Endodermal cell (in vitro differentiated cells): ENCODE results near the gene JAKMIP3. TPM values are rescaled to one million over a fixed set of nuclear protein-coding genes. Genes with fewer than 3 reads are reported as not detected.

Experiments
- DNase-seq: peaks from one replicate; pipeline ENCODE4 v3.0.0-alpha.2; 2017
- H3K27ac ChIP-seq: 2 replicates; pipeline ENCODE4 v1.5.1; 2013; ENCODE audit warnings: mild to moderate bottlenecking, low read depth, low read length, moderate library complexity
- H3K27me3 ChIP-seq: 2 replicates; pipeline ENCODE4 v1.6.1; 2013; ENCODE audit warnings: mild to moderate bottlenecking, low read length, moderate library complexity; ENCODE audit not compliant: insufficient read depth, control insufficient read depth, poor library complexity, severe bottlenecking
- H3K36me3 ChIP-seq: 2 replicates; pipeline ENCODE4 v1.7.0; 2013; ENCODE audit warnings: mild to moderate bottlenecking, low read length, moderate library complexity; ENCODE audit not compliant: control insufficient read depth, insufficient read depth
- H3K4me1 ChIP-seq: one replicate; pipeline ENCODE4 v1.7.0; 2013; ENCODE audit warnings: low read length; ENCODE audit not compliant: control insufficient read depth, insufficient read depth
- H3K4me3 ChIP-seq: 2 replicates; pipeline ENCODE4 v1.5.1; 2013; ENCODE audit warnings: mild to moderate bottlenecking, low read length, moderate library complexity
- H3K9ac ChIP-seq: 2 replicates; pipeline ENCODE4 v1.6.1; 2013; ENCODE audit warnings: mild to moderate bottlenecking, low read length, moderate library complexity; ENCODE audit not compliant: poor library complexity, severe bottlenecking; ENCODE audit errors: extremely low read depth
- H3K9me3 ChIP-seq: 2 replicates; pipeline ENCODE4 v1.6.1; 2013; ENCODE audit warnings: mild to moderate bottlenecking, low read length, moderate library complexity; ENCODE audit not compliant: control insufficient read depth
- H3K27ac Mint-ChIP-seq: 2 replicates; pipeline ENCODE4 v1.8.0; 2020; ENCODE audit warnings: mixed read lengths
- H3K27me3 Mint-ChIP-seq: 2 replicates; pipeline ENCODE4 v1.8.0; 2021; ENCODE audit warnings: mild to moderate bottlenecking, mixed read lengths; ENCODE audit not compliant: insufficient read depth
- H3K36me3 Mint-ChIP-seq: 2 replicates; pipeline ENCODE4 v1.8.0; 2020; ENCODE audit warnings: low read depth, mixed read lengths
- H3K4me1 Mint-ChIP-seq: 2 replicates; pipeline ENCODE4 v1.8.0; 2020; ENCODE audit warnings: mixed read lengths
- H3K4me3 Mint-ChIP-seq: 2 replicates; pipeline ENCODE4 v1.8.0; 2020; ENCODE audit warnings: mild to moderate bottlenecking, moderate library complexity, mixed read lengths
- H3K9me3 Mint-ChIP-seq: 2 replicates; pipeline ENCODE4 v1.8.0; 2020; ENCODE audit warnings: mild to moderate bottlenecking, mixed read lengths
- WGBS, 2 experiments: methylation state at CpG; one replicate each; pipeline versions ENCODE4 v1.1.5 to v1.1.7; 2013; ENCODE audit warnings: missing lambda C conversion rate in 2 of 2, mixed read lengths in 1 of 2; ENCODE audit not compliant: insufficient coverage in 1 of 2, insufficient read length in 1 of 2; 5-methylcytosine and 5-hydroxymethylcytosine counted together
- total RNA-seq, 2 donors: library from RNA; stranded (reverse); fragmentation: NEBNext Ultra II Directional in 1 of 2; extraction: Animal tissue kit (Norgen Biotek cat#: 25700) in 1 of 2; gene quantifications; 2 replicates in 1 of 2; 3 replicates in 1 of 2; pipeline ENCODE4 v1.2.1, GENCODE V29; 2021
- TF ChIP-seq, protein P1 (sequence below): fragments of 200-600 bp; sonication (generic); conservative IDR thresholded peaks from 2 replicates; pipeline ENCODE4 v1.5.0; 2021; ENCODE audit warnings: antibody characterized with exemption, mild to moderate bottlenecking

The JAKMIP3 gene
- total RNA-seq, 2 donors from 2014 or later = 0.95 to 0.99 TPM

DNA sequence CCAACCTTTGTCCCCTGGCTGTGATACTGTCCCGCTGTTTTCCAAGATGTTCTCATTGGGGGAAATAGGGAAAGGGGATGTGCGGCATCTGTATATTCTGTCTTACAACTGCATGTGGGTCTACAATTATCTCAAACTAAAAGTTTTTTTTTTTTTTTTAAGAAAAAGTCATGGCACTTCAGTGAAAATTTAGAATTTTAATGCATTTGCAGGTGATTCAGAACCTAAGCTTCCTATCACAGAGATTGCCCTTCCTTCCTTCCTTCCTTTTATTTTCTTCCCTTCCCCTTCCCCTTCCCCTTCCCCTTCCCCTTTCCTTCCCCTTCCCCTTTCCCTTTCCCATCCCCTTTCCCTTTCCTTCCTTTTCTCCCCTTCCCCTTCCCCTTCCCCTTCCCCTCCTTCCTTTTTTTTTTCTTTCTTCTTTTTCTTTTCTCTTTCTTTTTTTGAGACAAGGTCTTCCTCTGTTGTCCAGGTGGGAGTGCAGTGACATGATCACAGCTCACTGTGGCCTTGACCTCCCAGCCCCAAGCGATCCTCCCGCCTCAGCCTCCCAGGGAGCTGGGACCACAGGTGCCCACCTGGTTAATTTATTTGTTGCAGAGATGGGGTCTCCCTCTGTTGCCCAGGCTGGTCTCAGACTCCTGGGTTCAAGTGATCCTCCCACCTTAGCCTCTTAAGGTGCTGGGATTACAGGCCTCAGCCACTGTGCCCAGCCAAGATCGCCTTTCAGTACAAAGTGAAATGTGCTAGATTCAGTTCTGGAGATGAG, 32.0 kb downstream of the JAKMIP3 start:
- peaks cover 2% of the 10 kb centered on the region for H3K27me3 Mint-ChIP-seq
- Histone ChIP-seq H3K36me3 (no peaks in the 10 kb centered on the region), H3K9ac (no peak overlapping the region), H3K4me3 (no peak overlapping the region), H3K27me3 (no peaks in the 10 kb centered on the region), H3K4me1 (peaks cover 8% of the 10 kb centered on the region), H3K27ac (no peak overlapping the region), H3K9me3 (peaks cover 17% of the 10 kb centered on the region)
- no peak overlapping the region for H3K4me3 Mint-ChIP-seq
- TF ChIP-seq, protein P1, sequence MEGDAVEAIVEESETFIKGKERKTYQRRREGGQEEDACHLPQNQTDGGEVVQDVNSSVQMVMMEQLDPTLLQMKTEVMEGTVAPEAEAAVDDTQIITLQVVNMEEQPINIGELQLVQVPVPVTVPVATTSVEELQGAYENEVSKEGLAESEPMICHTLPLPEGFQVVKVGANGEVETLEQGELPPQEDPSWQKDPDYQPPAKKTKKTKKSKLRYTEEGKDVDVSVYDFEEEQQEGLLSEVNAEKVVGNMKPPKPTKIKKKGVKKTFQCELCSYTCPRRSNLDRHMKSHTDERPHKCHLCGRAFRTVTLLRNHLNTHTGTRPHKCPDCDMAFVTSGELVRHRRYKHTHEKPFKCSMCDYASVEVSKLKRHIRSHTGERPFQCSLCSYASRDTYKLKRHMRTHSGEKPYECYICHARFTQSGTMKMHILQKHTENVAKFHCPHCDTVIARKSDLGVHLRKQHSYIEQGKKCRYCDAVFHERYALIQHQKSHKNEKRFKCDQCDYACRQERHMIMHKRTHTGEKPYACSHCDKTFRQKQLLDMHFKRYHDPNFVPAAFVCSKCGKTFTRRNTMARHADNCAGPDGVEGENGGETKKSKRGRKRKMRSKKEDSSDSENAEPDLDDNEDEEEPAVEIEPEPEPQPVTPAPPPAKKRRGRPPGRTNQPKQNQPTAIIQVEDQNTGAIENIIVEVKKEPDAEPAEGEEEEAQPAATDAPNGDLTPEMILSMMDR = no peak
- peaks cover 4% of the 10 kb centered on the region for H3K4me1 Mint-ChIP-seq
- peaks cover 25% of the 10 kb centered on the region for H3K9me3 Mint-ChIP-seq
- DNase-seq = peak; percentile 22
- no peak overlapping the region for H3K27ac Mint-ChIP-seq
- no peaks in the 10 kb centered on the region for H3K36me3 Mint-ChIP-seq
- WGBS, 2 experiments = 50 to 57% methylated on average over 3 to 4 of the region's 5 CpGs

DNA sequence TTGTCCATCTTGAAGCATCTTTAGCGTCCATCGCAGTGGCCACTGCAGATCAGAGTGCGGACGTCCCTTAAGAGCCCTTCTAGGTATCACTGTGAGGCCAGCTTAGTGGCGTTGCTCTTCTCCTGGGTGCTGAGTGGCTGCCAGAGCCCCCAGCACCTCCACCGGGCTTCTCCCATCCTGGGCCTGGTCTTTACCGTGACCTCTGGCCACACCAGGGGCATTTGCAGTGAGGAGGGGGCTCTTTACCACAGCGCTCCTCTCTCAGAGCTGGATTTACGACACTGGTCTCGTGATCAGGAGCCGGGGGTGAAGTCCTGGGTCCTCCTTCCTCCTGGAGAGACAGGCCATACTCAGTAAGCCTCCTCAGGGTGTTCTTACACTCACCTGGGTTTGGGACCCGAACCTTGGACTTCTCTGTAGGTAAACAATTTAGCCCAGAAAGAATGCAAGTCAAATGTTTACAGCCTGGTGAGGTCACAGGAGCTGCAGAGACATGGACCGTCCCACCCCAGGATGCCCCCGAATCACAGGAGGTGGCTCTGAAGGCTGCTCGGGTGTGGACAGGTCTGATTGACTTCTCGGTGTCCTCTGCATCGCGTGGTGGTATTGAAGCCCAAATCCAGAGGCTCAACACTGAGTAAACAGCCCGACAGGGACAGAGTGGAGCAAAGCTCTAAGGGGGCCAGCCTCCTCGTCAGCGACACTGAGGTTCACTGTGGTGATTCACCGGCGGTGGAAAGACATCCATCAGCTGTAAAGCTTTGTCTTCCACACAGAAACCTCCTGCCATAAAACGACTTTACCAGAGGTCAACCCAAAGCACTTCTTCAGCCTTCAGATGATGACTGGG, 33.0 kb downstream of the JAKMIP3 start:
- Histone ChIP-seq H3K9me3 (peaks cover 10% of the 10 kb centered on the region), H3K4me3 (no peak overlapping the region), H3K27me3 (no peaks in the 10 kb centered on the region), H3K4me1 (peaks cover 8% of the 10 kb centered on the region), H3K27ac (no peak overlapping the region), H3K36me3 (no peaks in the 10 kb centered on the region), H3K9ac (no peak overlapping the region)
- Mint-ChIP-seq H3K9me3 (peaks cover 19% of the 10 kb centered on the region), H3K27ac (no peak overlapping the region), H3K4me1 (peaks cover 4% of the 10 kb centered on the region), H3K4me3 (no peak overlapping the region), H3K27me3 (peaks cover 3% of the 10 kb centered on the region), H3K36me3 (no peaks in the 10 kb centered on the region)
- 80 to 82% methylated on average over 21 to 24 of the region's 24 CpGs for WGBS, 2 experiments
- peak; percentile 27 for DNase-seq
- TF ChIP-seq, protein P1 = no peak

DNA sequence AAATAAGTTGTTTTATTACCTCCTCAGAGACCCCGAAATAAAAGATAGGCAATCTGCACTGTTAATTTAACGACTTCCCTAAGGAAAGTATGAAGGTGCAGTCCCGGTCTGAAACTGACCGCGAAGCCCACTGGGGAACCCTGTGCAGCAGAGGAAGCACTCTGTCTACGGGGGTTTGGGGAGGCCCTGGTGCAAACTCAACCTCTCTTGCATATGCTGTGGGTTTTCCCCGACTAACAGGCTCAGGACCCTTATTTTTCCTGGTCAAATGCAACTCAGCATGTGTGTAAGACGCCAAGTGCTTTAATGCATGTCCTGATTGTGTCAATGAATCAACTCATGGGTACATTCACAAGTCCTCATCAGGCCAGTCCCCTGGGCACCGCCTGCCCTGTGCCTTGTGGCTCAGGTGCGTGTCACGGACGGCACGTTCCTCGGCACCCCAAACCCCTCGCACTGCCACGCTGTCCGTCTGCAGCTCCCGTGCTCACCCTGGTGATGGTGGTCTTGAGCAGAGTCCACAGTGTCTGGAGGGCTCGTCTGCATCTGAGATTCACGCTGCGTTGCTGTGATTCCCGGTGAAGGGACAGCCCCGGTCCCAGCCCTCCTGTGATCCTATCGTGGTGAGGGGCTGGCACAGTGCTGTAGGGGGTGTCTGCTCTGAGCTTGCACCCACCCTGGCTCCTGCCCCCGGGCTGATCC, 33.8 kb downstream of the JAKMIP3 start:
- H3K36me3 ChIP-seq = no peaks in the 10 kb centered on the region
- Mint-ChIP-seq H3K4me3 (no peak overlapping the region), H3K36me3 (no peaks in the 10 kb centered on the region), H3K4me1 (peaks cover 4% of the 10 kb centered on the region), H3K27me3 (peaks cover 3% of the 10 kb centered on the region), H3K27ac (no peak overlapping the region), H3K9me3 (peaks cover 12% of the 10 kb centered on the region)
- H3K27ac ChIP-seq = no peak overlapping the region
- peaks cover 2% of the 10 kb centered on the region for H3K9me3 ChIP-seq
- H3K27me3 ChIP-seq = no peaks in the 10 kb centered on the region
- 84 to 89% methylated on average over 21 to 25 of the region's 25 CpGs for WGBS, 2 experiments
- H3K4me1 ChIP-seq = peaks cover 8% of the 10 kb centered on the region
- H3K9ac ChIP-seq = no peak overlapping the region
- TF ChIP-seq, protein P1 = no peak
- DNase-seq = peak; percentile 32
- no peak overlapping the region for H3K4me3 ChIP-seq
